GM19467 (cell line): Measurements from ENCODE around the gene FBXL17.

ENCODE experiments used
- ATAC-seq: cut with Tn5 transposase; IDR thresholded peaks from one replicate; pipeline ENCODE4 v1.9.1; 2021; ENCODE audit warnings: mild to moderate bottlenecking, moderate library complexity; ENCODE audit not compliant: unreplicated experiment

FBXL17 gene

DNA sequence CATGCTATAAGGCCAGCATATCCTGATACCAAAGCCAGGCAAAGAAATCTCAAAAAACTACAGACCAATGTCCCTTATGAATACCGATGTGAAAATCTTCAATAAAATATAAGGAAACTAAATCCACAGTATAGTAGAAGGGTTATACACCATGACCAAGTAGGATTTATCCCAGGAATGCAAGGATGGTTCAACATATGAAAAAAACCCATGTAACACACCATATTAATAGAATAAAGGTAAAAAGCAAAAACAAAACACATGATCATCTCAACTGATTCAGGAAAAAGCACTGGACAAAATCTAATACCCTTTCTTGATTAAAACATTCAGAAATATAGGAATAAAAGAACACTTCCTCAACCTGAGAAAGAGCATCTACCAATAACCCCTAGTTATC, 6.1 kb downstream of the FBXL17 start:
- no peak for ATAC-seq

GRCh38 chr5:108373426-108373825, 8.5 kb downstream of the FBXL17 start:
- ATAC-seq = no peak

DNA sequence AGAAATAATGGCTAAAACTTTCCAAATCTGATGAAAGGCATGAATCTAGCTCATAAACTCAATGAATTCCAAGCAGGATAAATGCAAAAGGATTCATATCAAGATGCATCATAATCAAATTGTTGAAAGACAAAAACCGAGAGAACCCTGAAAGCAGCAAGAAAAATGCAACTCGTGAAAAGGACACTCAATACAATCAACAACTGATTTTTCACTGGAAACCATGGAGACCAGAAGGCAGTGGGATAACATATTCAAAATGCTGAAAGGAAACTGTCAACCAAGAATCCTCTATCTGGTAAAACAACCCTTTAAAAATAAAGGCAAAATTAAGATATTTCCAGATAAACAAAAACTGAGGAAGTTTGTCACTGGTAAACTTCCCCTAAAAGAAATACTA, 9.5 kb downstream of the FBXL17 start:
- ATAC-seq = no peak

- no peak for ATAC-seq
These were observed 10.6 kb downstream of the FBXL17 start for GRCh38 chr5:108371263-108371662.

- ATAC-seq = no peak
These were observed 12.7 kb downstream of the FBXL17 start for GRCh38 chr5:108369167-108369566.

DNA sequence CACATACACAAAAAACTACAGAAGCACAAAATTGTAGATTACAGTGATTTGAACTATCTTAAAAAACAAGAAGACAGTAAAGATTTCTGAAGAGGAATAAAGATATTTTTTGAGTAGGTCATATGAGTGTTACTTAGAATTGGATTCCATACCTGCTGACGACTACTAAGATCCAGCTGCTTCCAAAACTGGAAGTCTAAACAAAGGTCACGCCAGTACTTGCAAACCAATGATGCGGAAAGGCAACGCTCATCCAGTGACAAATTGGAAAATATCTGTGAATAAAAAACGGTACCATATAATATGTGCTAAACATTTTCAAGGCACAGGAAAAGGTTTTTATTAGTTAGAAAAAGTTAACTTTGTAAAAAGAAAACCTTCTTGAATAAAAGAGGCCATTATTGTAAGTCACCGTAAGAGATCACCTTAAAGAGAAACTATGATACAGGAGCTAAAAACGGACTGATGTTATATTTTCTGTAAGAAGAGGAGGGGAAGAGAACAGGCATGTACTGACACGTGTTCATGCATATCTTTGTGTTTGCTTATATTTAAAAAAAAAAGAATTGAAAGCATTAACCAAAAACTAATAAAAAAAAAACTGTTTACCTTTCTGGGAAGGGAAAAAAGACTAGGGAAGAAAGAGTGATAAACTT, 14.1 kb downstream of the FBXL17 start:
- no peak for ATAC-seq

GRCh38 chr5:108366500-108366899, 15.4 kb downstream of the FBXL17 start:
- no peak for ATAC-seq

GRCh38 chr5:108361771-108362170, 20.1 kb downstream of the FBXL17 start:
- ATAC-seq = no peak

- no peak for ATAC-seq
These were observed 20.7 kb downstream of the FBXL17 start for GRCh38 chr5:108361239-108361638.

GRCh38 chr5:108360280-108360679, 21.6 kb downstream of the FBXL17 start:
- ATAC-seq = no peak

- ATAC-seq = no peak
These were observed 25.6 kb downstream of the FBXL17 start for GRCh38 chr5:108356286-108356685.

DNA sequence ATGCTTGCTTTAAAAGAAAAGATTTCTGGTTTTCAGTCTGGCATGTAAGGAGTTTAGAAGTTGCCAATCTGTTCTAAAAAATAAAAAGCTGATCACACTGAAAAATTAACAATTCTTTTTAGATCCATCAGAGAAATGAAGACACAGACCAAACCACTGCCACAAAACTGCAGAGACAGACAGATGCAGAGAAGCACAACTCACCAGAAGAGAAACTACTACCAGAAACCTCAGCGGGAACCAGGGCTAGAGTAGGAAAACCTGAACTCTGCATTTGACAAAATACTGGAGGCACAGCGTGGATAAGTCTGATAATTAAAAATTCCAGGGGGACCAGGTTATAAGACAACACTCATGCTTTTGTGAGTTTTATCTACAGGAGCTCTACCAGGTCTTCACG, 28.8 kb downstream of the FBXL17 start:
- no peak for ATAC-seq

DNA sequence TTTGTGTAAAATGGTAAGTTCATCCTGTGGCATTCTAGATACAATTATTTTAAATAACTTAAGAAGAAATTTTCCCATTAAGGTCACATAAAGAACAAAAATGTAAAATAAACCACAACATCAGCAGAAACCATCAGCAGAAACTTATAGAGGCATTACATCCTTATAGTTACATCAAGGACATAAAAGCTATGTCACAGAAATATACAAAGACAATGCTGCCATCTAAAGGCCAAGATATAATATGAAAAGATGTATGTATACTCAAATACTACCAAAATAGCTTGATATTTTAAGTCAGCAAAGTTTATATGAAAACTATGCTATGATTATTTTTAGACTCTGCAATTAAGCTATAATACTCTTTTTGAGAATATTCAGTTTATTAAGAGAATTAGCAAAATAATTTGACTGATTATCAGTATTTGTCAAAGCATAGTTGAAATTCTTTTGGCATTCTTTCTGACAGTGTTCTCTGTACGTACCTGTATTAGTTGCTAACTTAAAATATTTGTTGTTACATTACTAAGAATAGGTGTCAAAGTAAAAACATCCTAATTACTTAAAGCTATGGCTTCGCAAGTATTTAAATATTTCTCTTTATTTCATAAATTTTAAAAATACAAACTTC, 36.2 kb downstream of the FBXL17 start:
- ATAC-seq = peak; percentile 59

DNA sequence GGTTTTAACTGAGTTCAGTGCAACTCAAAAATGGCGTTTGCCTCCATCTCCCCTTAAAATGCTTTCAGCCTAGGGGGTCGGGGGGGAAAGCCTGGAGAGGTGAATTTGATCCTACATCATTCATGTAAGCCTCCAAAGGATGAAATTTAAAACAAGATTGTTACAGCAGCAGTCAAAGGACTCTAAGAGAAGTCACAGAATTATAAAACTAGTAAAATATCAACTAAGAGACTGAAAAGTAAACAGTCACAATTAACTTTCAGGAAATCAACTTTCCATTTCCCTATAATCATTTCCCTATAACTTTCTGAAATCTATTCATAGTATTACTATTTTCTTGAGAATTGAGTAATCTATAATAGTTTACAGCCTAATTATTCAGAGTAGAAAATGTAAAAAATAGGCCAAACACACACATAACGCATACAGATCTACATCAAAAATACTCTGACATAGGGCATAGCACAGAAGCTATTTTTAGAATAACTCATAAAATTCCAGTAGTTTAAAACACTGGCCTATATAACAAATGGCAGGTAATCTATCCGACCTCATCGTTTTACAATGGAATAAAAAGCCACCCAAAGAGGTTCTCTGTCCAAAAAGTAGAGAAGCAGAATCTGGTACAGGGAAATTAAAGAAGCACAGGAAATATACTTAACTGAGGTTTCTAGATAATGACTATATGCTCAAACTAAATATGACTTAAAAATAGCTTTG, 37.6 kb downstream of the FBXL17 start:
- no peak for ATAC-seq

GRCh38 chr5:108341866-108342265, 40.0 kb downstream of the FBXL17 start:
- ATAC-seq = no peak

DNA sequence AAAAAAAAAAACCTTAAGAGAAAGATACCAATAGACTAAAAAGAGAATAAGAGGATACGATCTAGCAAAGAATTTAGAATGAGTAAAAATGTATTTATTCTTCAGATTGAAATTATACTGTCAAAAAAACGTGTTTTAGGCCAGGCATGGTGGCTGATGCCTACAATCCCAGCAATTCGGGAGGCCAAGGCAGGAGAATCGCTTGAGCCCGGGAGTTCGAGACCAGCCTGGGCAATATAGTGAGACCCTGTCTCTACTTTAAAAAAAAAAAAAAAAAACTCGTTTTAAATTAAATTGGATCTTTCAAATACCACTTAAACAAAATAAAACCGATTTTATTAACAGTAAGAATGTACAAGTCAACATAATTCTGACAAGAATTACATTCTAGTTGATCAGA, 41.8 kb downstream of the FBXL17 start:
- no peak for ATAC-seq

DNA sequence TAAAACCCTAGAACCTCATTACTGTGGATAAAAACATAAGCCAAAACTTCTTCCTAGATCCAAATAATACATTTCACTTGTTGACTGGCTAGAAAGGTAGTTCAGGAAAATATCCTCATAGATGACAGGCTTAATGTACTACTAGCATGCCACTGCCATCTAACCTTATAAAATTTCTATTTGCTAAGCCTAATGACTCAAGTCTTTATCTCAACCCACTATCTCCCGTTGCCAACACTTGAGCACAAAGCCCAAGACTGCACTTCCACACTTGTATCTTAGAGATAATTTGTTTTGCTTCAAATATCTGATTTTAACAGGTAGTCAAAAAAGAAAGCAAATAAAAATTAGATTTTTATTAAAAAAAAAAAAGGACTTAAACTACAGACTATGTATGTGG, 42.7 kb downstream of the FBXL17 start:
- no peak for ATAC-seq

GRCh38 chr5:108334225-108334624, 47.7 kb downstream of the FBXL17 start:
- no peak for ATAC-seq

- no peak for ATAC-seq
These were observed 54.9 kb downstream of the FBXL17 start for GRCh38 chr5:108326982-108327381.

DNA sequence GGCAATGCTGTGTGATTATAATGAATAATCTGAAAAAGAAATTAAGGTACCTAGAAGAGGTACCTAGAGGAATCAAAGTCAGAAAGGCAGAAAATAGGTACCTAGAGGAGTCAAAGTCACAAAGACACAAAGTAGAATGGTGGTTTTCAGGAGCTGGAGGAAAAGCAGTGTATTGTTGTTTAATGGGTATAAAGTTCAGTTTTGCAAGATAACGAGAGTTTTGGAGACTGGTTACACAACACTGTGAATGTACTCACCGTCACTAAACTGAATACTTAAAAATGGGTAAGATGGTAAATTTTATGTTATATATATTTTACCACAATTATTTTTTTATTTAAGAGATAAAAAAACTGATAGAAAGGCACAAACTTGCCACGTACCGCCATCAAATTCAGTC, 57.0 kb downstream of the FBXL17 start:
- ATAC-seq = no peak

GRCh38 chr5:108321341-108321740, 60.6 kb downstream of the FBXL17 start:
- no peak for ATAC-seq

DNA sequence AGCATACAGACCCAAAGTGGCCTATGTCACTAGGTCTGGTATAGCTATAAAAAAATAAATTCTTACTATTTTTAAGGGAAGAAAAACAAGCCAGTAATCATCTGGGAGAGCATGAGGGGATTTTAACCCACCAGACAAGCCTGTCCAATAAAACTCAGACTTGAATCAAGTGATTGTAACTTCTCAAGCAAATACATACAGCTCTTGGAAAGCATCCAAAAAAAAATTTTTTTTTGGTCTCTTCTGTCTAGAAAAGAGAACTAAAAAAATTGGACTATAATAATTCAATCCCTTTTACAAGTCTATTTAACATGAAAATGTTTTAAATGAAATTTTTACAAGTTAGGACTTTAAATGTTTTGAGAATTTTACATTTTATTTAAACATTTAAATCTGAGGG, 61.7 kb downstream of the FBXL17 start:
- no peak for ATAC-seq
